ENCODE results near the gene RAB24.
"Not testable (repeated sequence)": the region's sequence is repeated elsewhere in the genome, so short reads cannot be mapped to it uniquely, and the experiment has no call there.

RAB24 gene

GRCh38 chr5:177290816-177291596, 12.5 kb downstream of the RAB24 start:
- DNase-seq, result no peak

- DNase-seq, result no peak
These were observed 15.3 kb downstream of the RAB24 start for GRCh38 chr5:177288191-177288590.

GRCh38 chr5:177276886-177277285, 26.6 kb downstream of the RAB24 start:
- no peak for DNase-seq

- no peak for DNase-seq
These were observed 27.6 kb downstream of the RAB24 start for GRCh38 chr5:177275883-177276282.

GRCh38 chr5:177271113-177271512, 32.4 kb downstream of the RAB24 start:
- DNase-seq, result no peak

- no peak for DNase-seq
These were observed 32.9 kb downstream of the RAB24 start for GRCh38 chr5:177270653-177271052.

- no peak for DNase-seq
These were observed 33.5 kb downstream of the RAB24 start for GRCh38 chr5:177269976-177270375.

GRCh38 chr5:177269232-177269895, 34.2 kb downstream of the RAB24 start:
- DNase-seq, result no peak

GRCh38 chr5:177265395-177265794, 38.1 kb downstream of the RAB24 start:
- no peak for DNase-seq

- no peak for DNase-seq
These were observed 39.3 kb downstream of the RAB24 start for GRCh38 chr5:177264178-177264577.

- DNase-seq, result no peak
These were observed 42.0 kb downstream of the RAB24 start for GRCh38 chr5:177261510-177261909.

- DNase-seq, result no peak
These were observed 42.6 kb downstream of the RAB24 start for GRCh38 chr5:177260961-177261360.

- not testable (repeated sequence) for DNase-seq
These were observed 44.8 kb downstream of the RAB24 start for GRCh38 chr5:177258711-177259110.

GRCh38 chr5:177256296-177256695, 47.2 kb downstream of the RAB24 start:
- no peak for DNase-seq

- no peak for DNase-seq
These were observed 50.3 kb downstream of the RAB24 start for GRCh38 chr5:177253252-177253651.

Measured in activated T-cell treated with anti-CD3 and anti-CD28 coated beads for 4 hours (primary cell).